Panc1 (cell line): ENCODE results near the gene MYBPC3. TPM values are rescaled to one million over a fixed set of nuclear protein-coding genes. Genes with fewer than 3 reads are reported as not detected.

Experiments
- ATAC-seq: fragments of 200-7000 bp; cut with Tn5 transposase; 2 replicates; pipeline ENCODE4 v1.9.1; 2020; ENCODE audit warnings: mild to moderate bottlenecking, moderate library complexity
- BruUV-seq: library from RNA; stranded (reverse); fragments of 400-500 nt; replicated peaks from 2 replicates; lab custom pipeline; 2021; lab: Mats Ljungman, UMichigan
- CTCF ChIA-PET: fragments of 300-600 bp; sonication (Branson Sonifier 250); formaldehyde crosslinking; loops from one replicate; lab custom pipeline; 2022; ENCODE audit warnings: antibody characterized with exemption; lab: Charles Lee
- POLR2A ChIA-PET: fragments of 300-600 bp; sonication (Branson Sonifier 250); formaldehyde crosslinking; loops from one replicate; lab custom pipeline; 2022; ENCODE audit warnings: antibody characterized with exemption; lab: Charles Lee
- DNase-seq: peaks from one replicate; pipeline ENCODE4 v3.0.0-alpha.2; 2010; ENCODE audit warnings: low read depth, low spot score
- H3K27ac ChIP-seq: 2 replicates; pipeline ENCODE4 v1.5.1; 2011; ENCODE audit warnings: mild to moderate bottlenecking, low read length, inconsistent platforms
- H3K27me3 ChIP-seq: fragments of 200-500 bp; sonication (Bioruptor generic); 2 replicates; pipeline ENCODE4 v1.6.0; 2014; ENCODE audit warnings: low read length, inconsistent platforms; ENCODE audit not compliant: control insufficient read depth, insufficient read depth
- H3K36me3 ChIP-seq: fragments of 200-500 bp; sonication (Bioruptor generic); 2 replicates; pipeline ENCODE4 v1.5.1; 2014; ENCODE audit warnings: inconsistent platforms, mild to moderate bottlenecking, low read length, moderate library complexity; ENCODE audit not compliant: control insufficient read depth, insufficient read depth
- H3K4me1 ChIP-seq: 2 replicates; pipeline ENCODE4 v1.5.1; 2011; ENCODE audit warnings: inconsistent platforms, mild to moderate bottlenecking, low read length, moderate library complexity; ENCODE audit not compliant: control insufficient read depth, insufficient read depth
- H3K4me3 ChIP-seq, 2 experiments: 2 replicates each; pipeline ENCODE4 v1.5.1; 2011 to 2012; ENCODE audit warnings: low read depth in 2 of 2, low read length in 2 of 2, mild to moderate bottlenecking in 2 of 2, inconsistent platforms in 1 of 2, moderate library complexity in 1 of 2
- H3K9me3 ChIP-seq: fragments of 200-500 bp; sonication (Bioruptor generic); 2 replicates; pipeline ENCODE4 v1.5.1; 2014; ENCODE audit warnings: low read depth, mild to moderate bottlenecking, inconsistent platforms, low read length, moderate library complexity; ENCODE audit not compliant: control insufficient read depth, insufficient read depth
- CTCF ChIP-seq: fragments of 450-650 bp; IDR thresholded peaks from 2 replicates; pipeline ENCODE4 v1.5.1; 2017; ENCODE audit warnings: mild to moderate bottlenecking
- POLR2AphosphoS5 ChIP-seq: IDR thresholded peaks from 2 replicates; pipeline ENCODE4 v1.6.1; 2012; ENCODE audit warnings: mild to moderate bottlenecking, low read depth, low read length, moderate library complexity
- REST ChIP-seq, 2 experiments: IDR thresholded peaks; 2 replicates each; pipeline ENCODE4 v1.6.1; 2011 to 2012; ENCODE audit warnings: low read depth in 2 of 2, control low read depth in 1 of 2, low read length in 1 of 2, mild to moderate bottlenecking in 1 of 2, moderate library complexity in 1 of 2; ENCODE audit not compliant: insufficient read depth in 1 of 2
- SIN3A ChIP-seq: IDR thresholded peaks from 2 replicates; pipeline ENCODE4 v1.6.1; 2012; ENCODE audit warnings: low read depth, mild to moderate bottlenecking, low read length, moderate library complexity, borderline replicate concordance; ENCODE audit not compliant: insufficient read depth
- TCF7L2 ChIP-seq: IDR thresholded peaks from 2 replicates; pipeline ENCODE4 v1.6.1; 2011; ENCODE audit warnings: mild to moderate bottlenecking, low read depth, low read length, inconsistent platforms
- in situ Hi-C: cut with HindIII; loops from 2 replicates; pipeline ENCODE4 v1.10.0; 2016; ENCODE audit warnings: low sequenced_read_pairs, low pct_unique_long_range_greater_than_20kb
- intact Hi-C: fragments of 100-400 bp; cut with micrococcal nuclease; formaldehyde crosslinking; loops from one replicate; pipeline ENCODE4 v1.10.0; 2022; ENCODE audit not compliant: unreplicated experiment
- total RNA-seq: library from RNA; stranded (reverse); gene quantifications from one replicate; pipeline ENCODE4 v1.2.1, GENCODE V29; 2021; ENCODE audit not compliant: unreplicated experiment

MYBPC3 gene
- total RNA-seq, 1 experiment from 2014 or later = not detected

GRCh38 chr11:47398011-47398410 is 45.5 kb upstream of the MYBPC3 start:
- H3K36me3 ChIP-seq = no peaks in the 10 kb centered on the region
- DNase-seq = no peak
- H3K9me3 ChIP-seq = no peaks in the 10 kb centered on the region
- no peaks in the 10 kb centered on the region for H3K27me3 ChIP-seq
- POLR2A ChIA-PET = no interaction called here
- ATAC-seq = no peak
- no peak overlapping the region for H3K4me3 ChIP-seq
- no peak for TF ChIP-seq POLR2AphosphoS5
- no peak for TF ChIP-seq REST (IDR thresholded peaks at IDR 0.05; ENCODE audit: insufficient read depth in 1 of 2, low read depth in 2 of 2, low read length in 1 of 2)
- TF ChIP-seq SIN3A = no peak
- no peak for TF ChIP-seq TCF7L2
- TF ChIP-seq CTCF = no peak
- intact Hi-C loops = no loop called here
- CTCF ChIA-PET = no interaction called here
- peaks cover 5% of the 10 kb centered on the region for H3K4me1 ChIP-seq
- no TSS peak for BruUV-seq
- no peak overlapping the region for H3K27ac ChIP-seq
- in situ Hi-C loops = no loop called here

- no peaks in the 10 kb centered on the region for H3K9me3 ChIP-seq
- no peaks in the 10 kb centered on the region for H3K36me3 ChIP-seq
- in situ Hi-C loops = no loop called here
- no peak overlapping the region for H3K4me3 ChIP-seq
- ChIA-PET POLR2A (no interaction called here), CTCF (no interaction called here)
- TF ChIP-seq TCF7L2 (no peak), POLR2AphosphoS5 (no peak)
- DNase-seq (no peak), ATAC-seq (no peak)
- no peak overlapping the region for H3K27ac ChIP-seq
- intact Hi-C loops = no loop called here
- no peaks in the 10 kb centered on the region for H3K27me3 ChIP-seq
- BruUV-seq = no TSS peak
- peaks cover 5% of the 10 kb centered on the region for H3K4me1 ChIP-seq
These were observed 43.5 kb upstream of the MYBPC3 start for GRCh38 chr11:47396049-47396320.

GRCh38 chr11:47395223-47396048 is 42.9 kb upstream of the MYBPC3 start:
- H3K27me3 ChIP-seq = no peaks in the 10 kb centered on the region
- H3K27ac ChIP-seq = no peak overlapping the region
- ChIA-PET CTCF (no interaction called here), POLR2A (no interaction called here)
- ATAC-seq = no peak
- no peaks in the 10 kb centered on the region for H3K36me3 ChIP-seq
- H3K4me1 ChIP-seq = peaks cover under 1% of the 10 kb centered on the region
- no TSS peak for BruUV-seq
- no peaks in the 10 kb centered on the region for H3K9me3 ChIP-seq
- TF ChIP-seq REST (IDR thresholded peaks at IDR 0.05; ENCODE audit: insufficient read depth in 1 of 2, low read depth in 2 of 2, low read length in 1 of 2) = no peak
- TF ChIP-seq TCF7L2 = no peak
- TF ChIP-seq CTCF = no peak
- no peak for TF ChIP-seq SIN3A
- TF ChIP-seq POLR2AphosphoS5 = no peak
- intact Hi-C loops = no loop called here
- DNase-seq = no peak
- no peak overlapping the region for H3K4me3 ChIP-seq
- in situ Hi-C loops = no loop called here
